Stimulated activated CD4-positive, alpha-beta T cell treated with anti-CD3 and anti-CD28 coated beads, Interleukin-2, amount 100 ng/mL, for 48 hours (primary cell): ENCODE data around the gene GBGT1.
"Not testable (repeated sequence)": the region's sequence is repeated elsewhere in the genome, so short reads cannot be mapped to it uniquely, and the experiment has no call there.

ENCODE experiments used
- DNase-seq, 2 donors: peaks; one replicate each; pipeline ENCODE4 v3.0.0-alpha.2; 2020

GBGT1 gene

DNA sequence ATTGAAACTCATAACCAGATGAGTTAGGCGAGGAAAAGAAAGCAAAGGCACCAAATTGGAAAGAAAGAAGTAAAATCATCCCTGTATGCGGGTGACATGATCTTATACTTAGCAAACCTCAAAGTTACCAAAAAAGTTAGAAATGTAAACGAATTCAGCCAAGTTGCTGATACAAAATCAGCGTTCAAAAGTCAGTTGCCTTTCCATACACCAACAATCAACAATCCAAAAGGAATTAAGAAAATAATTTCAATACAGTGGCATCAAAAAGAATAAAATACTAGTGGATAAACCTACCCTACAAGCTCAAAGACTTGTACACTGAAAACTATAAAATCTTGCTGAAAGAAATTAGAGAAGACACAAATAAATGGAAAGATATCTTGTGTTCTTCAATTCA lies 30.9 kb upstream of the GBGT1 start:
- no peak for DNase-seq

DNA sequence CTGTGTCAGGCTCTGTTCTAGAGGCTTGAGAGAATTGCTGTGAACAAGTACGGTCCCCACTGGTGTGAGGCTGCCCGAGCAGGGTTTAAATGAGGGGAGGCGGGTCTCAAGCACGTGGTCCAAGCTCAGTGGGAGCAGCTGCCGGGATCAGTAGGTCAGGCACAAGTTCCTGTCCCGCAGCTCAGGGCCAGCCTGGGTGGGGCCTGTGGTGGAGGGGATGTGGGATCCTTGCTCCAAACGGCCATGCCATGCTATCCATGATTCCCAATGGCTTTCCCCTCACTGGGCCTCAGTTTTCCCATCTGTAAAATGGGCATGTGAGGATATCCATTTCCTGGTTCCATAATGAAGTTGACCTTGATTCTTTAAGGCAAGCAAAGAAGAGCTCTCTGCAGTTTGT lies 28.3 kb upstream of the GBGT1 start:
- DNase-seq = no peak

DNA sequence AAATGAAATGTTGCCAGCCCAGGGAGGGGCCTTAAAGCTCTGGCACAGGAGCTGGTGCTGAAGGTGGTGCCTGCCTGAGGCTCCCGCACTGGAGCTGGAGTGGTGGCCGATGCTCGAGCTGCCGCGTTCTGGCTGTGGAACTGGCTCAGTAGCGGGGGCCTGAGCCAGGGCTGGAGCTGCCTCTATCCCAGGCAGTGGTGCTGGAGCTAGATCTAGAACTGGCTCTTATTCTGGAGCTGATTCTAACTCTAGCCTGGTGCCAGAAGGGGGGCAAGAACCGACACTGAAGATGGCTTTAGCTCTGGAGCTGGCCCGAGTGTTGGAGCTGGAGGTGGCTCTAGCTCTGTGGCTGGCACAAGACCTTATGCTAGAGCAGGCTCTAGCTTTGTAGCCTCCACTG lies 26.1 kb upstream of the GBGT1 start:
- no peak for DNase-seq

DNA sequence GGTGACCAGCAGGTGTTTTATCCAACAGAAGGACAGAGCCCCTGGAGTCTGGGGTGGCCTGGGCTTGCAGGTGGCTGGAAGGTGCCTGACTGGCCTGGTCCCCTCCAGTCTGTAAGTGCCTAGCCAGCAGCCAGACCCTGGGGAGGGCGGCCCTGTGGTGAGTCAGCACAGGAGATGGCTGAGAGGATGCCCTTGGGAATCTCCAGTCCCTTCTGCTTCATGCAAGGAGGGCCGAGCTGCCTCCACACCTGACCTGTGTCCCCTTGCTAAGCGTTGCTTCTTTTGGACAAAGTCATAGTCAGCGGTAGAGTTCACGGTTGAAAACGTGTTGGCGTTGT lies 25.1 kb upstream of the GBGT1 start:
- no peak for DNase-seq

DNA sequence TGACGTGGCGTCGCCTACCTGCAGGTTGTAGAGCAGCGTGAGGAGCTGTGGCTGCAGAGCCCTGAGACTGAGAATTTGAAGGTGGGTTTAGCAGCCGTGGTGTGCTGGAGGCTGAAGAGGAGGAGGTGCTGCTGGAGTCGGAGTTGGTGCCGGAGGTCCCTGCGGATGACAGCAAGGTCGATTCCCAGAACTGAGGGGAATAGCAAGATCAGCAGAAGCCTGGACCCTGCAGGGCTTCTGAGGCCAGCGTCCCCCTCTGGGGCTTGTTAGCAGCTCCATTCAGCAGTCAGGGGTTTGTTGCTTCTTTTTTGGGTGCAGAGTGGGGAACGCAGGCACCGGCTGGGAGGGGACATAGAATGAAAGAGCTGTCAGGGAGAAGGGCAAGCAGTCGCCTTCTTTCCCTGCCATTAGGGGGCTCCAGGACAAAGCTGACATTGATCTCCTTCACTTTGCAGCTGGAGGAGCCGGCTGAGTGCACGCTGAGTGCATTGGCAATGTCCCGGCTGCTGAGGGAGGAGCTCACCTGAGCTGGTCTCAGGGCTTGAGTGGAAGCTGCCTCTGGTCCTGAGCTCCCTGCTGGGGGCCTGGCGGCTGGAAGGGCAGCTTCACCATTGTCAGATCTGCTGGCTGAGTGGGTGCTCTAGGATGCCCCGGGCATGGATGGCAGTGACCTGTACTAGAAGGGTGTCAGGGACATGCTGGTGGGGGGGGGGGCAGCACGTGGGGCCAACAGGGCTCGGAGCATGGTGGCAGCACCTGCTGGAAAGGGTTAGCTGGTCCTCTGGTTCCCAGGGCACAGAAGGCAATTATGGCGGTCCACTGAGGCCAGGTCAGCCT lies 24.5 kb upstream of the GBGT1 start:
- DNase-seq = no peak

DNA sequence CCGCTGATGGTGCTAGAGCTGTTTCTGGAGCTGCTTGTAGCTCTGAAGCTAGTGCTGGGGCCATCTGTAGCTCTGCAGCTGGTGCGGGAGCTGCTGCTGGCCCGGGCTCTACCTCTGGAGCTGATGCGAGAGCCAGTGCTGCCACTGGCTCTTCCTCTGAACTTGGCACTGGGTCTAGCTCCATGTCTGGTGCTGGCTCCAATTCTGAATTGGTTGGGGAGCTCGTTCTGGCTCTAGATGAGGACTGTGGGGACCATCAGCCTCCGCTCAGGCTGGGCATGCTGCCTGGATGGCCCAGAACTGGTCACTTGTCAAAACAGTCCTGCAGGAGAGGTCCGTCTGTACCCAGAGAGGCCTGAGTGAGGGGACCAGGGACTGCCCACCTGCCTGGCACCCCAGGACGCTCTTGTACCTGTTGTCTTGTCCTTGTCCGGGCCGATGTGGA lies 23.9 kb upstream of the GBGT1 start:
- DNase-seq = no peak

DNA sequence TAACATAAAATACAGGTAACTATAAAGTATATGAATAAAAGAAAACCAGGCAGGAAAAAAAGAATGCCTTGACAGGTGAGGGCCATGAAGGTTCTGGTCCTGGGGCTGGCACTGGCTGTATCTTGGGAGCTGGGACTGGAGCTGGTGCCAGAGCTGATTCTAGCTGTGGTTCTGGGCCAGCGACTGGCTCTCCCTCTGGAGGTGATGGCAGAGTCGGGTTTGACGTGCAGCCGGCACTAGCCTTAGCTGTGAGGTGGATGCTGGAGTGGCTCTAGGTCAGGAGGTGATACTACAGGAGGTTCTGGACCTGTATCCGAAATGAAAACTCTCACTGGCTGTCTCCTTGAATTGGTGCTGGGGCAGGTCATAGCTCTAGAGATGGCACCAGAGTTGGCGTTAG lies 23.0 kb upstream of the GBGT1 start:
- no peak for DNase-seq

DNA sequence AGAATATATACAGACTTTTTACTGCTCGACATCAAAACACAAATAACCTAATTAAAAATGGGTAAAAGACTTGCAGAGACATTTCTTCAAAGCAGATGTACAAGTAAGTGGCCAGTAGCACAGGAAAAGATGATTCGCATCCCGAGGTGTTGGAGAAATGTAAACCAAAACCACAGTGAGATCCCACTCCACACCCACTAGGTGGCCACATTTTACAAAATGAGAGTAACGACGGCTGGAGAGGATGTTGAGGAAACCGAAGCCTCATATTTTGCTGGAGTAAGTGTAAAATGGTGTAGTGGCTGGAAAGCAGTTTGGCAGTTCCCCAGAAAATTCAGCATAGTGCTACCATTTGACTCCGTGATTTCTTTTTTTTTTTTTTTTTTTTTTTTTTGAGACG lies 21.3 kb upstream of the GBGT1 start:
- DNase-seq = peak; percentile 20 to 28

DNA sequence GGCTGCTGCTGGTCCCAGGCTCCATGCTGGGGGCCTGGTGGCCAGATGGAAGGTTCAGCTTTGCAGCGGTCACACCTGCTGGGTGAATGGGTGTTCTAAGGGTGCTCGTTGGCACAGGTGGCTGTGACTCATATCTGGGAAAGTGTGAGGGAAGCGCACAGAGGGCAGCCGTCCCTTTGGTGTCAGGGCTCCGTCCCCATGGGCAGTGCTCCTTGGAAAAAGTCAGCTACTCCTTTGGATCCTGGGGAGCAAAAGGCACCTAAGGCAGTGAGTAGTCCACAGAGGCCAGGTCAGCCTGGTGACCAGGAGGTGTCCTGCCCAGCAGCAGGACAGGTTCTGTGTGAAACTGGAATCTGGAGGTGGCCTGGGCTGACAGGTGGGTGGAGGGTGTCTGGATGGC lies 18.4 kb upstream of the GBGT1 start:
- DNase-seq = no peak

DNA sequence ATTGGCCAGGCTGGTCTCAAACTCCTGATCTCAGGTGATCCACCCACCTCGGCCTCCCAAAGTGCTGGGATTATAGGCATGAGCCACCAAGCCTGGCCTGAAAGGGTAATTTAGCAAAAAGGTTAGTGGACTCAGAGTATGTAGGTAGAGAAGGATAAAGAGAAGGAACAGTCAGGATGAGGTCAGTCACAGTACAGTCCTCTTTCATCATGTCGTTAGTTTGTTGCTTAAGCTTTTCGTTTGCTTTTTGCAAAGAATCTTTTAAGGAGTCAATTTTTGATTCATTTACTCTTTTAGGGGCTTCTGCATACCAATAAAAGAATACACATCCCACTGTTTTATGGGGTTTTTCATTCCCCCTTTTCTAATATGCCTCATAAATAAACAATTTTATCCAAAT lies 17.8 kb upstream of the GBGT1 start:
- no peak for DNase-seq

DNA sequence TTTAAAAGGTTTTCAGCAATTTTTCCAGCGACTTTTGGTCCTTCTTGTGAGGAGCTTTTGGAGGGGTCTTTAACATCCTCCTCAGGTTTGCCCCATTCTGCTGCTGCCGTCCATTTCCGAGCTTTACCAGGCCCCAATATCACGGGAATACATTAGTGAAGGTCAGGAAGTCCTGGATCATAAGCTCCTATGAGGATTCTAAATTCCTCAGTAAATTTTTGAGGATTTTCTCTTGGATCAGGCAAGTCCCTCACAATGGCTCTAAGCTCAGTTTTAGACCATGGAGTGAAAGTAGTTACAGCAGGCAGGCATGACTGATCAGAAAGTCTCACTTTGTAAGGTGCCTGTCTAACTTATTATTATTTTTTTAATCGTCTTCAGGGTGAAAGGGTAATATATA lies 17.2 kb upstream of the GBGT1 start:
- DNase-seq = no peak

DNA sequence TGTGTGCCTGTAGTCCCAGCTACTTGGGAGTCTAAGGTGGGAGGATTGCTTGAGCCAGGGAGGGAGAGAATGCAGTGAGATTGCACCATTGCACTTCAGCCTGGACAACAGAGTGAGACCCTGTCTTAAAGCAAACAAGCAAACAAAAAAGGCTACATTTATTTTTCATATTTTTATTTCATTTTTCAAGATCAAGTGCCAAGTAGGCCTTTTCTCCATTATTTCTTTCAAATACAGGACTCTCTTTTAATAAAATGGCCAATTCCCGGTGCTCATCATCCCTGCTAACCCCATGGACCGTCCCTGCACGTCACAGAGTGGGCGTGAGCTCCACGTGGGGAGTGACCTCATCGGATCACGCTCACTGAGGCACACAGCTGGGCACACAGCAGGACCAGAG lies 9.3 kb upstream of the GBGT1 start:
- DNase-seq = no peak

DNA sequence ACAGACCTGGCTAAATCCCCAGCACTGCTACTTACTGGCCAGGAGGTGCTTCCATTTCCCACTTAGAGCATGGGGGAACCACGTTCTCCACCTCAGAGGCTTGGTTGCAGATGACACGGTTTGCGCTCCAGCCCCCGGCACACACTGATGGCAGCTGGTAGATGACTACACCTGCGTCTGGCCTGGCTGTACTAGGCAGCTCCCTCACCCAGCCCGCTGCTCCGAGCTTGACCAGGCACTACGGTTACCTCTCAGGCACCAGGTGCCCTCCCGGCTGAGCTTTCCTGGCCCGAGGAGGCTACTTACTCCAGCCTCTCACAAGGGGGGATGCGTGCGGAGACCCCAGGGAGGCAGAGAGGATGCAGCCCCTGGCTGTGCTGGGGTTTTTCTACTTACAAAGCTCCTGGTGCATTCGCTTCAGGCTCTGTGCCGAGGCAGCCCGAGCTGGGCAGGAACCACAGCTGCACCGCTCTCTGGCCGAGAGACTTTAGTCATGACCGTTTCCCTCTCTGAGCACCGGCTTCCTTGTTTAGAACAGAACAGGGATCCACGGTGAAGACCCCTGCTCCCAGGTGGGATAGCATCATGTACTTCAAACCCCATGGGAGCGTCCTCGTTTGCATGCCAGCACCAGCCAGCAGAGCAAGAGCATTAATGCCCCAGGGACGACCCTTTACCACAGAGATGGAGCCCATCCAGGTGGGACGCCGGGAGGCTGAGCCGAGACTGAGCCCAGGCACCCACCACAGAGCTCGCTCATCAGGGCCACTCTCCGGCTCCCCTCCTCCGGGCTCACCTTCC lies 7.6 kb upstream of the GBGT1 start:
- no peak for DNase-seq

DNA sequence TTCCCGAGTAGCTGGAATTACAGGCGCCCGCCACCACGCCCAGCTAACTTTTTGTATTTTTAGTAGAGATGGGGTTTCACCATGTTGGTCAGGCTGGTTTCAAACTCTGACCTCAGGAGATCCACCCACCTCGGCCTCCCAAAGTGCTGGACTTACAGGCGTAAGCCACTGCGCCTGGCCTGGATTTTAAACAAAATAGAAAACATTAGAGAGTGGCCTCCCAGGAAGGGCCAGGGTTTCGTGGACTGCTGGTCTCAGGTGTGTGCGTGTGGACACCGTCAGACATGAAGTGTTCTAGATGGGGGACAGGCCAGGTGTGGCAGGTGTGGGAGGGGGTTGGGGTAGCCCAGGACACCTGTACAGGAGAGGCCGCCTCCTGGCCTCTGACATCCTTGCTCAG lies 7.0 kb upstream of the GBGT1 start:
- DNase-seq = no peak

DNA sequence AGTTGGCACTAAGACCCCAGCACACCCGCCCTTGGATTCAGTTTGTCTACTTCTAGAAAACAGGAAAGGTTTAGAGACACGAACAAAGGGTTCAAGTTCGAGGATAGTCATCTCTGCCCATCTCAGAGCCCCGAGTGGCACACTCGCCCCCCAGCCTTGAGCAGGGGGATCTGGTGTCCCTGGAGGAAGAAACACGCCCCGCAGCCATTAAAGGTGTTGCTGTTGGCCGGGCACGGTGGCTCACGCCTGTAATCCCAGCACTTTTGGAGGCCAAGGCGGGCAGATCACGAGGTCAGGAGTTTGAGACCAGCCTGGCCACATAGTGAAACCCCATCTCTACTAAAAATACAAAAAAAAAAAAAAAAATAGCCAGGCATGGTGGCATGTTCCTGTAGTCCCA lies 6.0 kb upstream of the GBGT1 start:
- not testable (repeated sequence) for DNase-seq

DNA sequence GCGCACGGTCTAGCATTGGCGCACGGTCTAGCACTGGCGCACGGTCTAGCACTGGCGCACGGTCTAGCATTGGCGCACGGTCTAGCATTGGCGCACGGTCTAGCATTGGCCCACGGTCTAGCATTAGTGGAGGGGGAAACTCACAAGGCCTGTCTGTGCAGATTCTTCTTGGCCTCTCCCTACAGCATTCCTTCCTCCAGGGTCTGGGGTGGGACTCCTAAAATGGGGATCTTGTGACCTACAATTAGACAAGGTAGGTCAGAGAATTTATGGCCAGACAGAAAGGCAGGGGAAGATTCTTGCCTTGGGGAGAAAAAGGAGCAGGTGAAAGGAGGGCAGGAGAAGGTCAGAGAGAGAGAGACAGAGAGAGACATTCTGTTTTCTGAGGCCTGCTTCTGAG lies 5.4 kb upstream of the GBGT1 start:
- no peak for DNase-seq

DNA sequence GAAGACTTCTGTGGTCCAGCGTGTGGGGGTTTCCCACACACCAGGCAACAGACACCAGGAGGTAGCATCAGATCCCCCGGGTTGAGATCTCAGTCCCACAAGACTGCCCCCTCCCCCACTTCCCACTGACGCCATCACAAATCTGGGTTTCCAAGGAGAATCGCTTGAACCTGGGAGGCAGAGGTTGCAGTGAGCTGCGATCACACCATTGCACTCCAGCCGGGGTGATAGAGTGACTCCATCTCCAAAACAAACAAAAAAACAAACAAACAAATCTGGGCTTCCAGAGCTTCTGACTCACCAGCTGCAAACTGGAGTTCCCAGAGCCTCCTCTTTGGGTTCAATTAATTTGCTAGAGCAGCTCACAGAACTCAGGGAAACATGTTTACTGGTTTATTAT lies 4.7 kb upstream of the GBGT1 start:
- no peak for DNase-seq

DNA sequence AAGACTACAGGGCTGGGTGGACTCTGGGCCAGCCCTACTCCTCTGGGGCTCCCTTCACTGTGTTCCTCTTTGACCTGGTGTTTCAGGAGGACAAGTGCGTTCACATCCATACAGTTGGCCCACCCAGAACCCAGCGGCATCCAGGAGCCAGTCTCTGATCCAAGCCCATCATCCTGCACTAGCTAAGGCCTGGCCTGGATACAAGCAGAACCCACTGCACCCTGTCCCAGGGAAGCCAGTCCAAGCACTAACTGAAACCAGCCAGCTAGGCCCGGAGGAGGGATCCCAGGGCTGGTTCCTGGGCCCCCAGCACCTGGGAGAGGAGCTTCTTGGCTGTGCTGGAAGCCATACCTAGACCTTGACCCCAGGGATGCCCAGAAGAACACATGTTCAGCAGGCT lies 4.1 kb upstream of the GBGT1 start:
- no peak for DNase-seq

DNA sequence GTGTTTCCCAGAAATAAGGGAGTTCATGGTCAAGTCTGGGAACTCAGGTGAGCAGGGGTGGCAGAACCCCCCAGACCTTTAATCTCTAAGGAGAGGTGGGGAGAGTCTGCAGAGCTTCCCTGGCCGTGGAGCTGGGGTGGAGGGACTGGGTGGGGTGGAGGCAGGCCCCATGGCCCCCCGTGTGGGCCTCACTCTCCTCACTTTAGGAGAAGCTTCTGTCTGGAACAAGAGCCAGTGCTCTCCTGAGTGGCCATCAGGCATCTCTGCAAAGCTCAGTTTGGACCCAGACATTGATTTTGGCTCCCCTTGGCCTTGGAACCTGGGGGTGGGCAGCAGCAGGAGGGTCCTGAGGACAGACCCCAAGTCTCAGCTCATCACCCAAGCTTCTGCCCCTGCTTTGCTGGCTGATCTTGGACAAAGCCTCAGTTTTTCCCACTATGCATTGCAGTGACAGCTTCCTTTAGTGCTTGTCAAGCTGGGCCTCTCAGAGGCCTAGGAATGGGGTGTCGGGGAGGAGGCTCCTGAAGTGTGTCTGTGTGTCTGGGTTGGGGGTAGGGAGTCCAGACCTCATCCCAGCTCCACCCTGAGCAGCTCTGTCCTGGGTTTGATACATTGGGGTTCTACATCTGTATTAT lies 3.5 kb upstream of the GBGT1 start:
- no peak for DNase-seq

DNA sequence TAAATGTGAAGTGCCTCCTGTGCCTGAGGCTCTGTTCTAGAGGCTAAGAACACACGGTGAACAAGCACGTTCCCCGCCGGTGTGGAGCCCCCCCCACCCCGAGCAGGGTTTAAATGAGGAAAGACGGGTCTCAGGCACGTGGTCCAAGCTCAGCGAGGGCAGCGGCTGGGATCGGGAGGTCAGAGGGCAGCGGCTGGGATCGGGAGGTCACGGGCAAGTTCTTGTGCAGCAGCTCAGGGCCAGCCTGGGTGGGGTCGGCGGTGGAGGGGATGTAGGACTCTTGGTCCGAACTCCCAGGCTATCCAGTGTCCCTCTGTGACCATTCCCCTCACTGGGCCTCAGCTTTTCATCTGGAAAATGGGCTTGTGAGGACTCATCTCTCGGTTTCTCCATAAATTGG lies 2.7 kb upstream of the GBGT1 start:
- no peak for DNase-seq

DNA sequence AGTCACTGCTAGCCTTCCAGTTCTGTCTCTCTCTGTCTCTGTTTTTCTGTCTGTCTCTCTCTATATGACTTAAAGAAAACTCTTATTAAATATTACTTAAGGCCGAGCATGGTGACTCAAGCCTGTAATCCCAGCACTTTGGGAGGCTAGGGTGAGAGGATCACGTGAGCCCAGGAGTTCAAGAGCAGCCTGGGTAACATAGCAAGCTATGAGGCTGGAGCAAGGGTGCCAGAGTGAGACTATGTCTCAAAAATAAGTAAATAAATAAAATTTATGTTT lies 1.7 kb upstream of the GBGT1 start:
- DNase-seq = no peak

DNA sequence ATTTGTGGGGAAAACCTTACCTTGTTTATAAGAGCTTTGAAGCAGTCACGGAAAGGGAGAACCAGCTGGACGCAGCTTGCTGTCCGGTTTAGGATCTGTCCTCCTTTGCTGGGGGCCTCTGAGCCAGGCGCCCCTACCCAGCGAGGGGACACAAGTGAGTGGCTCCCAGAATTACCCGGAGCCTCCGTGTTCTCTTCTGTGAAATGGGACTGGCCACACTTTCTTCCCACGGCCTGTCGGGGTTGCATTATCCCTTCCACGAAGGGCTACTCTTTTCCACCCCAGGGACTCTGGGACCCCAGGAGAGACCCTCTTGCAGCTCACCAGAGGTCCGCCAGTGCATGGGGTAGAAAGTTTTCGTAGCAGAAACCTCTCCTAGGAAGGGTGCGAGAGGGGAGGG lies 477 bp upstream of the GBGT1 start:
- no peak for DNase-seq

DNA sequence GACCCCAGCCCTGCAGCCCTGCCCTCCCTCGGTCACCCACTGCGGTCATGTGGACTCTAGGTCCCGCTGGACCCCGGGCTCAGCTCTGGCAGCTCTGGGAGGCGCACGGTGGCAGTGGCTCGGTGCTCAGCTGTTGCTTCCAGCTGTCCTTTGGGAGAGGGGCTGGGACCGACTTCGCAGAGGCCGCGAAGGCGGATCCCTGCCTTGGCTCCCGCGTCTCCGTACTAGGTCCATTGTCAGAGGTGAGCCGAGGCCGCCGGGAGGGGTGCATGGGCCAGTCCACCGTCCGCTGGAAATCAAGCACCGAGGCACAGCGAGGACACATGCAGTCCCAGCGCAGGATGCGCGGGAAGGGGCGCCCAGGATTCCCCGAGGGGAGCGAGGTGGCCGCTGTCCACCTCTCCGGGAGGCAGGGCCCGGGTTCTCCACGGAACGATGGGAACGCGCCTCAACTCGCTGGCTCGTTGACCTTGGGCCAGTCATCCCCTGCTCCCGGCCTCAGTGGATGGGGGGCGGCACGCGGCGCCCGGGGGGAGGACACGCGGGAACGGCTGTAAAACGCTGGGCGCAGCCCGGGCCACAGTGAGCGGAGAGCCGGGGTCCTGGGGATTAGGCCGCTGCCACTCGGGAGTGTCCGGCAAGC lies 732 bp downstream of the GBGT1 start:
- no peak for DNase-seq

DNA sequence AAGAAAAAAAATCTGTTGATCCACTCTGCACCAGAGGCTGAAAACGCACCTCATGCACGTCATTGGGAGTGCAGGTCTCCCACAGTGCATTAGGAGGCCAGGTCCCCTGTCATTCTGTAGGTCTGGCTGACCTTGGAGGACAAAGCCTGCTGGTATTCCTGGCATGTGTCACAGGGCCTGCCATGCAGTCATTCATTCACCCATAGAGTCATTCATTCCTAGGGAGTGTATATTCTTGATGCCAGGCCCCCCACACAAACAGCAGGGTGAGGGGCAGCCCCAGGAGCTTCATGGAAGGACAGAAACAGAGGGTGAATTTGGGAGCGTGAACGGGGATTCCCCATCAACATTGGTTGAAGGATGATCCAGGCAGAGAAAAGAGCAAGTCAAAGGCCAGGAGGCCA lies 2.2 kb downstream of the GBGT1 start:
- DNase-seq = no peak
